GM06990 (cell line): ENCODE results near the gene TENM4.

ENCODE experiments used
- DNase-seq: peaks from one replicate; pipeline ENCODE4 v3.0.0-alpha.2; 2011; ENCODE audit not compliant: insufficient read length; ENCODE audit errors: extremely low read depth
- H3K27me3 ChIP-seq: replicated peaks from 2 replicates; pipeline ENCODE4 v1.6.0; 2011; ENCODE audit warnings: low read length; ENCODE audit not compliant: control insufficient read depth, insufficient read depth
- H3K36me3 ChIP-seq: 2 replicates; pipeline ENCODE4 v1.5.1; 2011; ENCODE audit warnings: low read length; ENCODE audit not compliant: control insufficient read depth, insufficient read depth
- H3K4me3 ChIP-seq: replicated peaks from 2 replicates; pipeline ENCODE4 v1.5.1; 2011; ENCODE audit warnings: low read depth, mild to moderate bottlenecking, control low read depth, low read length
- CTCF ChIP-seq: IDR thresholded peaks from 2 replicates; pipeline ENCODE4 v1.5.1; 2011; ENCODE audit warnings: low read length, control low read depth, mild to moderate bottlenecking, inconsistent platforms; ENCODE audit not compliant: insufficient read depth, poor library complexity, severe bottlenecking

The TENM4 gene

GRCh38 chr11:79375818-79376550, 64.8 kb downstream of the TENM4 start:
- DNase-seq = no peak
- Histone ChIP-seq H3K27me3 (peaks cover 2% of the 10 kb centered on the region; the same call in 1 of the 2 replicates), H3K4me3 (no peak overlapping the region), H3K36me3 (no peaks in the 10 kb centered on the region)
- no peak for TF ChIP-seq CTCF

- no peaks in the 10 kb centered on the region for H3K36me3 ChIP-seq
- peaks cover 2% of the 10 kb centered on the region; the same call in 1 of the 2 replicates for H3K27me3 ChIP-seq
- H3K4me3 ChIP-seq = no peak overlapping the region
- no peak for DNase-seq
- TF ChIP-seq CTCF = no peak
Observed at GRCh38 chr11:79374727-79375126, 66.1 kb downstream of the TENM4 start.

- no peak for DNase-seq
- Histone ChIP-seq H3K36me3 (no peaks in the 10 kb centered on the region), H3K27me3 (peaks cover 2% of the 10 kb centered on the region; the same call in 1 of the 2 replicates), H3K4me3 (no peak overlapping the region)
- no peak for TF ChIP-seq CTCF
Observed at GRCh38 chr11:79371724-79372123, 69.1 kb downstream of the TENM4 start.

GRCh38 chr11:79371152-79371551, 69.7 kb downstream of the TENM4 start:
- H3K4me3 ChIP-seq = no peak overlapping the region
- no peaks in the 10 kb centered on the region for H3K36me3 ChIP-seq
- TF ChIP-seq CTCF = no peak
- H3K27me3 ChIP-seq = peaks cover 2% of the 10 kb centered on the region; the same call in 1 of the 2 replicates
- DNase-seq = no peak

- no peak for TF ChIP-seq CTCF
- H3K27me3 ChIP-seq = no peaks in the 10 kb centered on the region; the same call in 1 of the 2 replicates
- DNase-seq = no peak
- H3K4me3 ChIP-seq = no peak overlapping the region
- H3K36me3 ChIP-seq = no peaks in the 10 kb centered on the region
Observed at GRCh38 chr11:79369055-79369454, 71.8 kb downstream of the TENM4 start.
